HCT116 (cell line): Measurements from ENCODE around the gene CAPN13. TPM values are rescaled to one million over a fixed set of nuclear protein-coding genes. Genes with fewer than 3 reads are reported as not detected.

Experiments used
- ATAC-seq: fragments of 200-7000 bp; cut with Tn5 transposase; 2 replicates; pipeline ENCODE4 v1.9.1; 2020; ENCODE audit warnings: mild to moderate bottlenecking, moderate library complexity
- BruUV-seq: library from RNA; stranded (reverse); fragments of 400-500 nt; replicated peaks from 2 replicates; lab custom pipeline; 2021; lab: Mats Ljungman, UMichigan
- CTCF ChIA-PET: fragments of 300-600 bp; sonication (Branson Sonifier 250); formaldehyde crosslinking; loops from one replicate; lab custom pipeline; 2021; ENCODE audit warnings: antibody characterized with exemption; lab: Charles Lee
- POLR2A ChIA-PET: fragments of 300-600, 350-600 bp; sonication (Branson Sonifier 250); formaldehyde crosslinking; loops from one replicate; lab custom pipeline; 2021; ENCODE audit warnings: antibody characterized with exemption; lab: Charles Lee
- RAD21 ChIA-PET, 2 experiments: fragments of 300-600 bp; sonication (Branson Sonifier 250); formaldehyde crosslinking; loops; one replicate each; lab custom pipeline; 2023; ENCODE audit warnings: low total read pairs in 2 of 2; ENCODE audit not compliant: uncharacterized antibody in 2 of 2, unreplicated experiment in 2 of 2, low non-redundant PET in 1 of 2; lab: Charles Lee
- DNase-seq: peaks from one replicate; pipeline ENCODE4 v3.0.0-alpha.2; 2010; ENCODE audit warnings: low read depth, low spot score
- H2AFZ ChIP-seq: fragments of 200-600 bp; shearing (Covaris generic), sonication (generic); 2 replicates; pipeline ENCODE4 v1.6.1; 2017; ENCODE audit warnings: low read depth, mixed run types, mixed read lengths, antibody characterized with exemption, low read length; ENCODE audit not compliant: poor library complexity, severe bottlenecking
- H3K27ac ChIP-seq: 2 replicates; pipeline ENCODE4 v1.5.1; 2012; ENCODE audit warnings: low read depth, low read length
- H3K27me3 ChIP-seq: fragments of 200-600 bp; sonication (generic); 2 replicates; pipeline ENCODE4 v1.6.1; 2016; ENCODE audit warnings: mixed run types, low read length, mixed read lengths; ENCODE audit not compliant: insufficient read depth
- H3K36me3 ChIP-seq, 2 experiments: fragments of 200-500 bp in 1 of 2; fragments of 200-600 bp in 1 of 2; sonication (Bioruptor generic) in 1 of 2; sonication (generic) in 1 of 2; 2 replicates each; pipeline versions ENCODE4 v1.5.1 to v1.6.1; 2014 to 2016; ENCODE audit warnings: low read length in 2 of 2, inconsistent platforms in 1 of 2, mixed read lengths in 1 of 2, mixed run types in 1 of 2; ENCODE audit not compliant: insufficient read depth in 2 of 2, control insufficient read depth in 1 of 2
- H3K4me1 ChIP-seq, 2 experiments: fragments of 200-600 bp in 1 of 2; sonication (generic) in 1 of 2; 2 replicates each; pipeline versions ENCODE4 v1.5.1 to v1.6.1; 2012 to 2017; ENCODE audit warnings: low read length in 2 of 2, inconsistent platforms in 1 of 2, mild to moderate bottlenecking in 1 of 2, mixed read lengths in 1 of 2, mixed run types in 1 of 2, moderate library complexity in 1 of 2; ENCODE audit not compliant: insufficient read depth in 2 of 2, control insufficient read depth in 1 of 2
- H3K4me2 ChIP-seq: fragments of 200-600 bp; sonication (generic); 2 replicates; pipeline ENCODE4 v1.6.1; 2017; ENCODE audit warnings: mixed run types, low read length, mixed read lengths
- H3K4me3 ChIP-seq, 2 experiments: fragments of 200-600 bp in 1 of 2; sonication (generic) in 1 of 2; replicated peaks in 1 of 2; 2 replicates each; pipeline ENCODE4 v1.5.1; 2011 to 2016; ENCODE audit warnings: low read length in 2 of 2, control low read depth in 1 of 2, low read depth in 1 of 2, mild to moderate bottlenecking in 1 of 2, mixed read lengths in 1 of 2, mixed run types in 1 of 2
- H3K79me2 ChIP-seq: fragments of 200-600 bp; sonication (generic); 2 replicates; pipeline ENCODE4 v1.6.1; 2017; ENCODE audit warnings: mild to moderate bottlenecking, mixed run types, low read length, moderate library complexity, mixed read lengths; ENCODE audit not compliant: insufficient read depth
- H3K9ac ChIP-seq: fragments of 200-600 bp; sonication (generic); 2 replicates; pipeline ENCODE4 v1.6.1; 2016; ENCODE audit warnings: low read length, mixed read lengths
- H3K9me2 ChIP-seq: fragments of 200-600 bp; sonication (generic), shearing (Covaris generic); 2 replicates; pipeline ENCODE4 v1.6.1; 2017; ENCODE audit warnings: mixed run types, mild to moderate bottlenecking, moderate library complexity; ENCODE audit not compliant: insufficient read depth
- H3K9me3 ChIP-seq, 2 experiments: fragments of 200-500 bp in 1 of 2; fragments of 200-600 bp in 1 of 2; sonication (Bioruptor generic) in 1 of 2; sonication (generic) in 1 of 2; 2 replicates each; pipeline ENCODE4 v1.6.1; 2014 to 2017; ENCODE audit warnings: low read length in 2 of 2, mixed read lengths in 2 of 2, inconsistent platforms in 1 of 2, low read depth in 1 of 2, mild to moderate bottlenecking in 1 of 2, mixed run types in 1 of 2, moderate library complexity in 1 of 2; ENCODE audit not compliant: control insufficient read depth in 1 of 2, insufficient read depth in 1 of 2
- H4K20me1 ChIP-seq: fragments of 200-600 bp; sonication (generic), shearing (Covaris generic); 2 replicates; pipeline ENCODE4 v1.6.1; 2017; ENCODE audit warnings: mixed run types, mild to moderate bottlenecking, moderate library complexity; ENCODE audit not compliant: insufficient read depth
- EGR1 ChIP-seq: IDR thresholded peaks from 2 replicates; pipeline ENCODE4 v1.6.1; 2012; ENCODE audit warnings: low read depth
- FOSL1 ChIP-seq: IDR thresholded peaks from 2 replicates; pipeline ENCODE4 v1.6.1; 2012; ENCODE audit warnings: low read depth
- JUND ChIP-seq: IDR thresholded peaks from 2 replicates; pipeline ENCODE4 v1.6.1; 2012
- TCF7L2 ChIP-seq: IDR thresholded peaks from 2 replicates; pipeline ENCODE4 v1.7.0; 2011; ENCODE audit warnings: borderline replicate concordance, inconsistent platforms; ENCODE audit not compliant: insufficient read depth, insufficient read length; ENCODE audit errors: extremely low read depth
- intact Hi-C: fragments of 100-400 bp; cut with micrococcal nuclease; formaldehyde crosslinking; loops from 2 replicates; pipeline ENCODE4 v1.10.0; 2022
- total RNA-seq: library from RNA; stranded (reverse); gene quantifications from one replicate; pipeline ENCODE4 v1.2.1, GENCODE V29; 2021; ENCODE audit not compliant: unreplicated experiment
- TF ChIP-seq, protein P1 (sequence below), 3 experiments: fragments of 200-600 bp in 1 of 3; sonication (generic) in 1 of 3; IDR thresholded peaks in 2 of 3; conservative IDR thresholded peaks in 1 of 3; 2 replicates each; pipeline ENCODE4 v1.5.1; 2012 to 2017; ENCODE audit warnings: low read depth in 2 of 3, low read length in 2 of 3, antibody characterized with exemption in 1 of 3, borderline replicate concordance in 1 of 3, control low read depth in 1 of 3, mild to moderate bottlenecking in 1 of 3, mixed read lengths in 1 of 3, mixed run types in 1 of 3, moderate library complexity in 1 of 3; ENCODE audit not compliant: insufficient read depth in 1 of 3
- TF ChIP-seq, protein P2 (sequence below): IDR thresholded peaks from 2 replicates; pipeline ENCODE4 v1.6.1; 2012
- TF ChIP-seq, protein P3 (sequence below): IDR thresholded peaks from 2 replicates; pipeline ENCODE4 v1.6.1; 2012

The CAPN13 gene
- total RNA-seq, 1 experiment from 2014 or later, result 0.25 TPM

DNA sequence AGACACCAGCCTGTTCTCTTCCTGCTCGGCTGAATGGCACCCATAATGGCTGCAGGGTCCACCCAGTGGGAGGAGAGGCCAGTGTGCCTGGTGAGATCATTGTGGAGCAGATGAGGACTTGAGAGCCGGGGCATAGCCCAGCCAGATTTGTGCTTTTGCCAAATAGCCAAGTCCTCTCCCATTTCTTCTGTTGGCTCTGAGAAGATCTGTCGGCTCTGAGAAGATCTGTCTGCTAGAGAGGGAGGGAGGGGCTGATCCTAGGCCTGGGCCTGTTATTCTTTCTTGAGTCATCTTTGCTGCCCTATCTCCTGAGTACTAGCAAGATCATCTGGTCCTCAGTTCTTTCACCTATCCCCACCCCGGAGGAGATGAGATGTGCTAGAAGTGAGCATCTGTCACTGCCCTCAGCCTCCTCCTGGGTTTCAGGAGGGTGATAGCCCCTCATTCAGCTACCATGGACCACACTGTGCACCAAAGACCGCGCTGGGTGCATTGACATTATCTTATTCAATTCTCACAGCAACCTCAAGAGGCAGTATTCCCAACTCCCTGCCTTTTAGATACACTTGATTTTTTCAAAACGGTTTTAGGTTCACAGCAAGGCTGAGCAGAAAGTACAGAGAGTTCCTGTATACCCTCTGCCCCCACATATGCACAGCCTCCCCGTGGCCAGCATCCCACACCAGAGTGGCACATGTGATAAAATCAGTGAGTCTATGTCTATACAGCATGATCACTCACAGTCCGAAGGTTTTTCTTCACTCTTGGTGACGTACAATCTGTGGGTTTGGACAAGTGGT is 98.6 kb downstream of the CAPN13 start:
- Histone ChIP-seq H3K36me3 (no peaks in the 10 kb centered on the region), H4K20me1 (no peaks in the 10 kb centered on the region), H3K9ac (no peak overlapping the region), H3K27ac (no peak overlapping the region), H3K4me2 (no peak overlapping the region), H3K9me2 (no peaks in the 10 kb centered on the region), H3K27me3 (no peaks in the 10 kb centered on the region), H3K79me2 (no peaks in the 10 kb centered on the region), H2AFZ (no peak overlapping the region), H3K9me3 (peaks cover 3% of the 10 kb centered on the region in 2 experiments; a peak in 1 of 4 replicates), H3K4me1 (no peaks in the 10 kb centered on the region), H3K4me3 (no peak overlapping the region)
- ChIA-PET RAD21 (no interaction called here), CTCF (interaction anchor here (0.9 to 4.2 kb wide), 5 partner anchors 461 to 544 kb away, joined by 3 to 152 read pairs (median 24); no protein-coding TSS in a partner anchor), POLR2A (no interaction called here)
- DNase-seq, result no peak
- no peak for ATAC-seq
- no peak for TF ChIP-seq TCF7L2
- TF ChIP-seq, protein P1, sequence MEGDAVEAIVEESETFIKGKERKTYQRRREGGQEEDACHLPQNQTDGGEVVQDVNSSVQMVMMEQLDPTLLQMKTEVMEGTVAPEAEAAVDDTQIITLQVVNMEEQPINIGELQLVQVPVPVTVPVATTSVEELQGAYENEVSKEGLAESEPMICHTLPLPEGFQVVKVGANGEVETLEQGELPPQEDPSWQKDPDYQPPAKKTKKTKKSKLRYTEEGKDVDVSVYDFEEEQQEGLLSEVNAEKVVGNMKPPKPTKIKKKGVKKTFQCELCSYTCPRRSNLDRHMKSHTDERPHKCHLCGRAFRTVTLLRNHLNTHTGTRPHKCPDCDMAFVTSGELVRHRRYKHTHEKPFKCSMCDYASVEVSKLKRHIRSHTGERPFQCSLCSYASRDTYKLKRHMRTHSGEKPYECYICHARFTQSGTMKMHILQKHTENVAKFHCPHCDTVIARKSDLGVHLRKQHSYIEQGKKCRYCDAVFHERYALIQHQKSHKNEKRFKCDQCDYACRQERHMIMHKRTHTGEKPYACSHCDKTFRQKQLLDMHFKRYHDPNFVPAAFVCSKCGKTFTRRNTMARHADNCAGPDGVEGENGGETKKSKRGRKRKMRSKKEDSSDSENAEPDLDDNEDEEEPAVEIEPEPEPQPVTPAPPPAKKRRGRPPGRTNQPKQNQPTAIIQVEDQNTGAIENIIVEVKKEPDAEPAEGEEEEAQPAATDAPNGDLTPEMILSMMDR (IDR thresholded peaks at IDR 0.05 in 2 of 3, conservative IDR thresholded peaks at IDR 0.05 in 1 of 3; ENCODE audit: borderline replicate concordance in 1 of 3, insufficient read depth in 1 of 3, low read depth in 2 of 3, low read length in 2 of 3), result peak in 2 of 3 experiments; percentile 7 to 34; a peak in 2 of 6 replicates
- intact Hi-C loops, result no loop called here
- no TSS peak for BruUV-seq

- H3K9me3 ChIP-seq, result peaks cover 3 to 9% of the 10 kb centered on the region in 2 experiments; a peak in 2 of 4 replicates
- no TSS peak for BruUV-seq
- H4K20me1 ChIP-seq, result no peaks in the 10 kb centered on the region
- H3K4me1 ChIP-seq, result no peaks in the 10 kb centered on the region
- POLR2A ChIA-PET, result no interaction called here
- no peak for TF ChIP-seq FOSL1
- TF ChIP-seq, protein P2, sequence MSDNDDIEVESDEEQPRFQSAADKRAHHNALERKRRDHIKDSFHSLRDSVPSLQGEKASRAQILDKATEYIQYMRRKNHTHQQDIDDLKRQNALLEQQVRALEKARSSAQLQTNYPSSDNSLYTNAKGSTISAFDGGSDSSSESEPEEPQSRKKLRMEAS, result no peak
- TF ChIP-seq JUND, result no peak
- TF ChIP-seq, protein P3, sequence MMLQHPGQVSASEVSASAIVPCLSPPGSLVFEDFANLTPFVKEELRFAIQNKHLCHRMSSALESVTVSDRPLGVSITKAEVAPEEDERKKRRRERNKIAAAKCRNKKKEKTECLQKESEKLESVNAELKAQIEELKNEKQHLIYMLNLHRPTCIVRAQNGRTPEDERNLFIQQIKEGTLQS, result no peak
- TF ChIP-seq EGR1, result no peak
- CTCF ChIA-PET, result interaction anchor here (0.9 to 4.2 kb wide), 4 partner anchors 499 to 617 kb away, joined by 3 to 29 read pairs (median 14); no protein-coding TSS in a partner anchor
- no peaks in the 10 kb centered on the region for H3K36me3 ChIP-seq
- H2AFZ ChIP-seq, result no peak overlapping the region
- no peak overlapping the region for H3K27ac ChIP-seq
- H3K4me3 ChIP-seq, result no peak overlapping the region
- intact Hi-C loops, result loop anchor here (1.0 to 2.0 kb wide), 3 partner anchors 499 to 617 kb away; no protein-coding TSS in a partner anchor
- H3K4me2 ChIP-seq, result no peak overlapping the region
- RAD21 ChIA-PET, result interaction anchor here in 1 of 2 experiments (0.7 kb wide), 1 partner anchor 542 kb away, joined by 3 read pairs; no protein-coding TSS in a partner anchor
- H3K9me2 ChIP-seq, result no peaks in the 10 kb centered on the region
- no peak for DNase-seq
- no peak overlapping the region for H3K9ac ChIP-seq
- no peaks in the 10 kb centered on the region for H3K27me3 ChIP-seq
- H3K79me2 ChIP-seq, result no peaks in the 10 kb centered on the region
- ATAC-seq, result no peak
Observed at GRCh38 chr2:30707304-30707903, 99.8 kb downstream of the CAPN13 start.
